Measurements from ENCODE around the gene PCSK4.
"Not testable (repeated sequence)": the region's sequence is repeated elsewhere in the genome, so short reads cannot be mapped to it uniquely, and the experiment has no call there.

The PCSK4 gene

DNA sequence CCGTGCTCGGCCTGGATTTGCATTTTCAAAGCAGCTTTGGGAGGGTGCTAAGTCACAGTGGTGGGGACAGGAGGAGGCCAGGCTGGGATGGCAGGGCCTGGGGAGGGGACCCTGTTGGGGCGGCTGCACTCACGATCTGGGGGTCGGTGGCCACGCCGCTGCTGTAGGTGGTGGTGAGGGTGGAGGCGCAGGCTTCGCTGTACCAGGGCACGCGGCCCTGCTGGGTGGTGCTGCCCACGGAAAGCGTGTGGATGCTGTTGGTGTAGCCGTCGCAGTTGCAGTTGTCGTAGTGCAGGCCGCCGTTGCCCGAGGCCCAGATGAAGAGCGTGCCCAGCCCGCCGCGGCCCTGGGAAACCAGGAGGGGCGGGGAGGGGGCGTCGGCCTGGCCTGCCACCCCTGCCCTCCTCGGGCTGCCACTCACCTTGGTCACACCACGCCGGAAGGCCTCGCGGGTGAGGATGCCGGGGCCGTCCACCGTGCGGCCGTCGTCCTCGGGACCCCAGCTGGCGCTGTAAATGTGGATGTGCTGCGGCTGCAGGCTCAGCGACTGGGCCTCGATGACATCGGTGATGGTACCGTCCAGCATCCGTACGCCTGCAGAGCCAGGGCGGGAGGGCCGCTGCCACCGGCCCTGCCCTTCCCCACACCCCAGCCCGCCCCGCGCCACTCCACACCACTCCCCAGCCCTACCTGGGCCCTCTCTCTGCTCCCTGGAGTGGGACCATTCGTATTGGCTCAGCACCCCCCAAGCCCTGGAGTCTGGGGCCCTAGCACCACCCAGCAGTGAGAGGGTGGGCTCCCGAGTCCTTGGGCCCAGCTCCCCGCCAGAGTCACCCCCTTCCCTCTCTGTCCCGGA is 3.2 kb downstream of the PCSK4 start:
- no peak for DNase-seq

DNA sequence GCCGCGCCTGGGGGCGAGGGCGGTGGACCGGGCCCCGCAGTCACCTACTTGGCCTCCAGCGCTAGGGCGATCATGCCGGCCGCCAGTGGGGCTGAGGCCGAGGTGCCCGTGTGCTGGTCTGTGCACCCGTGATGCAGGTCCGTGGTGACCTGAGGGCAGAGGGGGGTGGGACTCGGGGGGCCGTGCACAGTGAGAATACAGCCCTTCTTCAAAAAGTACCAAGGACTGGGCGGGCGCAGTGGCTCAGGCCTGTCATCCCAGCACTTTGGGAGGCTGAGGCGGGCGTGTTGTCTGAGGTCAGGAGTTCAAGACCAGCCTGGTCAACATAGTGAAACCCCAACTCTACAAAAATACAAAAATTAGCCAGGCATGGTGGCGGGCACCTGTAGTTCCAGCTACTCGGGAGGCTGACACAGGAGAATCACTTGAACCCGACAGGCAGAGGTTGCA is 6.1 kb downstream of the PCSK4 start:
- no peak for DNase-seq

DNA sequence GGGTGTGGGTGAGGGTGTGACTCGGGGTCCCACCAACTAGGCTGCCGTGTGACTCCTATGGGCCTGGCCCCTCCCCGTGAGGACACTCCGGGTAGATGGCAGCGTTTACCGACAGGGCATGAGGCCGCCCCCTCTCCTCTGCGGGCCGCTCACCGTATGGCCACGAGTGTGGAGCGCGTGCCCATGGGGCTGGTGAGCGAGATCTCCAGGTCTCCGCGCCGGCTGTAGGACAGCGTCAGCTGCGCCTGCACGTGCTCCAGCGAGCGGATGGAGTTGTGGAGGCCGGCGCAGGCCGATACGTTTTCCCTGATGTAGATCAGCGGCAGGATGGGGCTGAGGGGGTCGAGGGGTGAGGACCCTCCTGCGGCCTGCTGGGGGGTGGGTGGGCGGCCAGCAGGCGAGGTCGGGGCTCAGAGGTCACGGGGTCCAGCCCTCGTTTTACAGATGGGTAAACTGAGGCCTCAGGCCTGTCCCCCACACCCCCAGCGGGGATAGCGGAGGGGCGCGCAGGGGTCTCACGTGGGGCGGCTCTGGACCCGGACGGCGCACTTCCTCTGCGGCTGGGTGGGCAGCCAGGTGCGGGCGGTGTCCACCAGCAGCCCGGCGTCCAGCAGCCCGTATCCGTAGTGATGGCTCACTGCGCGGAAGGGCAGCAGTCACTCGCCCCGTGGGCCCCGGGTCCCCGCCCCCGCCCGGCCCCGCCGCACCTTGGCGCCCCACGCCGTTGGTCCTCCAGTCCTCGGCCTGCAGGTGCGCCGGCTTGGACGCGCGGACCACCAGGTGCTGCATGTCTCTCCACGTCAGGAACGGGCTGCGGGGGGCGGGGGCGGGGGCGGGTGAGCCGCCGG is 6.8 kb downstream of the PCSK4 start:
- no peak for DNase-seq

DNA sequence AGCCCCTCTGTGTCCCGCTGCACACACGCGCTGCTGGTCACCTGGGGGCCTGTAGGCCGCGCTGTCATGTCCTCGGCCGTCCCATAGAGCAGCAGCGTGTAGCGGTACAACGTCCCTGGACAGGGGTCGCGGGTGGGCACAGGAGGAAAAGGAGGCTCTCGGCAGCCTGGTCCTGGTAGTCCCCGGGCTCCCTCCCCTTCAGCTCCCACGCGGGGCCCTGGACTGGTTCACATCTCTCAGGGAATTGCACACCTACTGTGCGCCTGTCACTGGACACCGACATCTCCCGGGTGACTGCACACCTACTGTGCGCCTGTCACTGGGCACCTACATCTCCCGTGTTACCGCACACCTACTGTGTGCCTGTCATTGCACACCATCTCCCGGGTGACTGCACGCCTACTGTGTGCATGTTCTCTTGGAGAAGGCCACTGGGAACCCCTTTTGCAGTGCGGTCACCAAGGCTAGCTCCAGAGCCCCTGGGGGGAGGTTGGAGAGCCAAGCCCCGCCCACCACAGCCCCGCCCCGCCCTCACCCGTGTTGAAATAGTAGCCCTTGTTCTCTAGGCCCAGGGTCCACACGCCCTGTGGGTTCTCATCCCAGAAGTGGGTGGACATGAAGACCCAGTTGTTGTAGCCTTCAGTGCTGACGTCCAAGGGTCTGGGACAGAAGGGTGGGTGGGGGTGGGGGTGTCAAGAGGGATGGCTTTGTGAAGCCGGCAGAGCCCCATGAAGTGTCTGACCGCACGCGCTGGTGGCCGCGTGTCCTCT is 7.6 kb downstream of the PCSK4 start:
- no peak for DNase-seq

DNA sequence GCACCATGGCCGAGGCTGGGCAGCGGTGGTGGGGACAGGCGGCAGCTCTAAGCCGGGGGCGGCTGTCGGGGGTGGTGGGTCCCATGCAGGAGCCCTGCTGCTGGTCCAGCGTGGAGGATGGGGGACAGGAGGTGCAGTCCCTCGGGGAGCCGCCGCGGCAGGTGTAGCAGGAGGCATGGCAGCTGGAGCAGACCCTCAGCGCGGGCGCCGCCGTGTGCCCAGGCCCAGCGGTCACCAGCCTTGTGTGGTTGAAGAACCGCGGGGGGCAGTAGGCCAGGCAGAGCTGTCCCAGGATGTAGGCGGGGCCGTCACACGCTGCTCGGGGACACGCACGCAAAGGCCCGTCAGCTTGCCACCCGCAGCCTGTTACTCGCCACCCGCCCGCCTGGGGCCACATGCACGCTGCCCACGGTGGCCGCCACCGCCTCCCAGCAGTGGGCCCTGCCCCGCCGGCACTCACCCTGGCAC is 8.2 kb downstream of the PCSK4 start:
- DNase-seq, result no peak

DNA sequence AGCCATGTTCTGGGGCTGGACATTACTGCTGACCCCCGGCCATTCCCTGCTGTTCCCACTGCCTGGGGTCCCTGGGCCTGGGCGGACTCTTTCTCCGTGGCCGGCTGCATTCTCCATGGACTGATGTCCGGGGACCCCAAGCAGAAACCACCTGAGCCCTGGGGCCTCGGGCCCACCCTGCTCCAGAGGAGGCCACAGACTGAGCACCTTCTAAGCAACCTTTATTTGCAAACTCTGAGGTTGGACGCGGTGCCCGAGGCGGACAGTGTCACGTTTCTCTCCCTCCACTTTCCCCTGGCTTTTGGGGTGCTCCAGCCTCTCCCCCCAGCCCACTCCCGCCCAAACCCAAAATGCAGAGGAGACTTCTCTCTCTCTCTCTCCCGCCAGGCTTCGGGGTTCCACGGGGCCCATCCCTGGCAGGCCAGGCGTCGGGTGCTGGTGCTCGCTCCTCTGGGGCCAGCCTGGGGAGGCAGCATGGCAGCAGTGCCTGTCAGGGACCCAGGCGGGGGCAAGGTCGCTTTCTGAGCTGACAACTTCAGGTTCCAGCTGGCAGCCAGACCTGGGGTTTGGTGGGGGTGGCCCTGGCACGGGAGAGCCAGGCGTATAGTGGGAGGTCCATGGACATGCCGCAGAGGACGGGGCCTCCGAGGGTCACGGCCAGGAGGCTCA is 8.8 kb downstream of the PCSK4 start:
- no peak for DNase-seq

DNA sequence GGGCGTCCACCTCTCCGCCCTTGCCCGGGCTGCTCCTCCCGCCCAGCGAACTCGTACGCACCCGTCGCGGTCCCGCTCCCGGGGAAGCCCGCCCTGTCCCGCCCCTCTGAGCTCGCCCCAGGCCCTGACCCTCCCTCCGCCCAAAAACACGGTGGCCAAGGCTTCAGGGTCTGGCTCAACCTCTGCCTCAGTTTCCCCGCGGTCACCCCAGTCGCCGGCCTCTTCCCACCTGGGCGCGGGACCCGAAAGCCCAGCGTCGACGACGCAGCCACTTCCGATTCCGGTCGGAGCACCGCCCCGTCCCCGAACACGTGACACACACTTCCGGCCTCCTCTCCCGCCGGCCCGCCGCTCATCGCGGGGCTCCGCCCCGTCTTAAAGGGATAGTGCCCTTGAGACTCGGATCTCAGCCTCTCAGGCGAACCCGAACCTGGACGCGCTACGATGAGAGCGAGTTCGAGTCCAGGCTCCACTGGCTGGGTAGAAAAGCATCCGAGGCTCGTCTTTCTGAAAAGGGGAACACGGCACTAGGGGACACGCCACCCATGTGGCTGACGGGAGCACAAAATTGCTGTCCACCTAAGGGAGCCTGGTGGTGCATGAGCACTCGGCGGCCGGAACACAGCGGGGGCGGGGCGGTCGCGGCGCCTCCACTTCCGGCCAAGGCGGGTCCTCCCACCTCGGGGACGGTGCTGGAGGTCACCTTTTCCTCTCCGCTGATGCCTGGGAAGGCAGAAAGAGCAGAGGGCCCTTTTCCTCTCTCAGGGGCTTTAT is 11.0 kb downstream of the PCSK4 start, which contains the start of gene C19orf25:
Gene C19orf25 (minus strand): TSS at position 282 of the 774 bp plus-strand sequence. CDS start 312 bp downstream, outside the sequence.
- peak; percentile 80 for DNase-seq

DNA sequence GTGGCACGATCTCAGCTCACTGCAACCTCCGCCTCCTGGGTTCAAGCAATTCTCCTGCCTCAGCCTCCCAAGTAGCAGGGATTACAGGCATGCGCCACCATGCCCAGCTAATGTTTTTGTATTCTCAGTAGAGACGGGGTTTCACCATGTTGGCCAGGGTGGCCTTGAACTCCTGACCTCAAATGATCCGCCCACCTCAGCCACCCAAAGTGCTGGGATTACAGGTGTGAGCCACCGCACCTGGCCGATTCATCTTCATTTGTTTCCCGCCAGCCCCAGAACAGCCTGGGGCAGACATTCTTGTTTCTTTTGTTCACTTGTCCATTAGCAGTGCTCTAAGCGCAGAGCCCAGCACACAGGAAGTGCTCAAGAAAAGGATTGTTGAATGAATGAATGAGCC is 13.1 kb downstream of the PCSK4 start:
- DNase-seq, result not testable (repeated sequence)

DNA sequence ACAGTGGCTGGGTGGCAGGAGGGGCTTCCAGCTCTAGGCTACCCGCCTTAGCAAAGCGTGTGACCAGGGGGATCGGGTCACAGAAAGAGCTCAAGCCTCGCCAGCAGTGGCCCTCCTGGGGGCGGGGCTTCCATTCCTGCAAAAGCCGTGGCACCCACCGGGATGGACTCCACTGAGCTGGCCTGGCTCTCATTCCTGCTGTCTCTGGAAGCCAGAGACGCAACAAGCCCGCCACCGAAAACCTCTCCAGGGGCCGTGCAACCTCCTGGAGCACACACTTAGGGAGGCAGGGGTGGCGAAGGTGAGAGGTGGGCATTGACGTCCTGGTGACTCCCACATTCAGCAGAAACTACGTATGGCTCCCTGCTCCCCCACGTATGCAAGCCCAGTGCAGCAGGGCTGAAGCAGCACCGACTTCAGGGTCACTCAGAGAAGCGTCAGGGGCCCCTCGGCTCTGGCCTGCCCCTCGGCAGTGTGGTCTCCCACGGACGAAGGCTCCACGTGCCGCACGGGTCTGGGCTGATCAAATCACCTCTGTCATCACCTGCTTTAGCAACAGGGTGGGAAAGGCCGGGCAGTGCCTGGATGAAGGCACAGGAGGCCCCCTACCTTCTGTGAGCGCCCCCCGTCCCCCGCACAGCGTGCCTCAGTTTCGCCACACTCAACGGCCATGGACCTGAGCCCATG is 14.3 kb downstream of the PCSK4 start:
- DNase-seq, result no peak

DNA sequence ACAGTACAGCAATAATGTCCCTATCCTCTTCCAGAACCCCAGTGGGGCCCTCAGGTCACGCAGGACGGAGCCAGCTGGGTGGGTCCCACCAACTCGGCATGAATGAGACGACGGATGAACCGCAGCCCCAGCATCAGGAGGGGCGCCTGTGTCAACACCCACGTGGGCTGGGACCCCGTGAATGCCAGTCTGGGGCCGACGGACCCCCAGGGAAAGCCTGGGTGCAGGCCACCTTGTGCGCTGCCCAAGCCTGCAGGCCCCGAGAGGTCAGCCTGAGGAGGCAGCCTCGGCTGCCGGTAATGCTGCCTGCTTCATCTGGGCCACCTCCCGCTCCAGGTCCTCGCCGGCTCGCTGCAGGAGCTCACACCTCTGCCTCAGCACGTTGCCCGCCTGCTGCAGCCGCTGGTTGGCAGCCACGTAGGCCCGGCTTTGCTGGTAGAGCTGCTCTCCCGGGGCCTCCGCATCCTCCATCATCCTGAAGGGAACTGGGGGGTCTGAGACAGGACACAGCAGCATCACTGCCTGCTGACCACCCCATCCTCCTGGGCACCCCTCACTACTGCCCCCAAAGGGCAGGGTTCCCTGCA is 15.3 kb downstream of the PCSK4 start:
- no peak for DNase-seq

DNA sequence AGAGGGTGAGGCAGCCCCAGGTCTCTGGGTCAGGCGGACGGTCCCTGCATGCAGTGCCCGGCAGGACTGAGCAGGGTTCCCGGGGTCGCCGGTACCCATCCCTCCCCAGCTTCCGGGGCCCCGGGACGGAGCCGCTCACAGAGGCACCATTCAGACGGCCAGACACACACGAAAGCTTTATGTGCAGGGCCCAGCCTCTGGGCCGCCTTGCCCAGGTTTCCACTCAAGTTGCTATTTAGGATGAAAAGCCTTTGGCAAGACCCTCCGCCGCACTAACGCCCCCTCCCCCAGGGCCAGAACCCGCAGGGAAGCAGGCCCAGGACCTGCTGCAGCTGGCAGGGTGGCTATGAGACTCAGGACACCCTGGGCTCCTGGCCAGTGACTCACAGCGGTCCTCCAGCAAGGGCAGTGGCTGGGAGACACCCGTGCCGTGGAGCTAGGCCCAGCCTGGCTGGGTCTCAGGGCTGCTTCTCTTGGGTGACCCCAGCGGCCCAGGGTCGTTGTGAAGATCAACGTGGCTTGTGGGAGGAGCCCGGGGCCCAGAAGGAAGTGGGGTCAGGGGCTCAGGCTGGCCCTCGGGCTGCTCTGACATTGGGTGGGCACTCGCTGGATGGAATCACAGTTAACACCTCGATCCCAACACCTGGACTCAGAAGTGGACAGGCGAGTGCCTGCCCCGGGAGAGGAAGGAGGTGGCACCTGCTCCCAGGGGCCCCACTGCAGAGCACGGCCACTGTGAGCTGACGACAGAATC is 16.0 kb downstream of the PCSK4 start:
- DNase-seq, result no peak

DNA sequence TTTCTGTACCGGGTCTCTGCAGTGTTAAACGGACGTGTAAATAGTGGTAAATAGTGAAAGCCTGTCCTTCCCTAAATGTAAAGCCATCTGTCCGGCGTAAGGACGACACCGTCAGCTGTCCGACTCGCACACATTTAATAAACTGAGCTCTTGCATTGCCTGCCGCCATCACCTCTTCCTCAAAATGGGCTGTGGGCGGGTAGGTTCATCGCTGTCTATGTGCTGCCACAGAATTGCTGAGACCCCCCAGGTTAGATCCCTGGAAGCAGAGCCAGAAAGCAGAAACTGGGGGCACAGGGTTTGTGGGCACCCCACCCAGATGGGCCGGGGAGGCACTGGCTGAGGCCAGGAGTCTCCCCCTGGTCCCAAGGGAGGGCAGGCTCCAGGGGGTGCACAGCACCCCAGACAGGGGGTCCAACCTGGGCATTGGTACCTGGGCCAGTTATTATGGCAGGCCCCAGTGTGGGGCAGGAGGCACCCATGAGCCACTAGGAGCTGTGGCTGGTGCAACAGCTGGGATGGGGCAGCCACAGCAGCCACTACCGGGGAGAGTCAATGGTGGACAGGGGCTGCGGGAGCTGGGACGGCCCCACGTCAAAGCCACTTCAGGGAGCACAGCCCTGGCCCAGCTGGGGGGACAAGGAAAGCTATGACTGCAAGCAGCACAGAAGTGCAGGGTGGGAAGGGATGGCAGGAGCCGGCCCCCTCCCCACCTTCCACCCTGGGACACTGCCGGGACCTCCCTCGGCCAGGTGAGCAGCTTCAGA is 16.9 kb downstream of the PCSK4 start:
- DNase-seq, result no peak

DNA sequence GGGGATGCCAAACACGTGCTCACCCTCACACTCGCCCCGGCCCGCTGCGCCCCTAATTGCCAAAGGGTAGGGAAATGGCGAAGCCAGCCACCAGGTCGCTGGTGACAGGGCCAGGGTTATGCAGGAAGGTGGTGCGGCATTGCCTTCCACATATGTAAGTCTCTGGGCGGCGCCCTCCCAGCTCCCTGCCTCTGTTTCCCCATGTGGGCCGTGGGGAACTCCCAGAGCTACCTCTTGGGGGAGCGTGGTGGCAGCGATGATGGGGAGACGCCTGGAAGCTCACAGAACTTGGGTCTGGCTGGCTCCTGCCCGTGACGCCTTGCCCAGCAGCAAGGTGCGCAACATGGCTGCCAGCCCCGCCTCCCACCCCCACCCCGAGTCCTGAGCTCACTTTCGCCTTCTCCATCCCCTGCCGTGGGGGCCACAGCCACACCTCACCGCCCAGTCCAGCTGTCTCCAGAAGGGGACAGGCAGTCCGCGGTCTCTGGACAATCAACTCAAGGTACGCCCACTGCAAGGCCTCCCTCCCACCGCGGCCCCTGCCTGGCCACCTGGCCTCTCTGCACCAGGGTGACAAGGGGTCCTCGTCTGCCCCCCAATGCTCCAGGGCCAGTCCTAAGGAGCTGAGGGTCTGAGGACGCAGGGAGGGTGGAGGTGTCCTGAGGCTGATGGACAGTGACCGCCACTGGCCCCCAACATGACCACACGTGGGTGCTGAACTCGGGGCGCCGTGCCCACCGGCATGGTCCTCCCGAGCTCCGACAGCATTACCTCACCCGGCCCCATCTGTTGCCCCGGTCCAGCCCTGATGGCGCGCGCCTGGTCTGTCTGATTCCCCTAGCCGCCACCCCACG is 17.7 kb downstream of the PCSK4 start:
- no peak for DNase-seq

DNA sequence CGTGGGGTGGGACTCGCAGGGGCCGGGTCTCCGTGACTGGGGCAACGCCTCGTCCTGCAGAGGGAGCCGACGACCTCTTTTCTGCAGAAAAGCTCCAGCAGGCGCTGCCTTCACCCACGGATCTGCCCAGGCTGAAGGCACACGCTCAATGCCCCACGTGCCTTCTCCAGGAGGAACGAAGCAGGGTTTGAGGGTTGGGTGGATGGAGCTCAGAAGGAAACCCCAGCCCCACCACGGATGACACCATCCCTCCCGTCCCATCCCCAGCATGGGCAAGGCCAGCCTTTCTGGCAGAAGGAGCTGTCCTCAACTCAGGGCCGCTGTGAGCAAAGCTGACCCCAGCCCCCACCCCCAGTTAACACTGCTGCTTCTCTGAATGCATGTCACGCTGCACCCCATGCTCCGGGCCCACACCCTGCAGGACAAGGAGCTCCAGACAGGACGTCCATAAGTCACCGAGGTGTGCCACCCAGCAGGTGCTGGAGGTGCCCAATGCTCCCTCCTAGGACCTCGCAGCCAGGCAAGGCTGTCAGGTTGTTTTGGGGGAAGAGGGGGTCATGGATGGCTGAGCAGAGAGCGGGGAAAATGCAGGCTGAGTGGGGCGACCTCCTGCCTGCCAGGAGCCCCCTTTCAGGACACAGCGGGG is 18.5 kb downstream of the PCSK4 start:
- DNase-seq, result no peak

DNA sequence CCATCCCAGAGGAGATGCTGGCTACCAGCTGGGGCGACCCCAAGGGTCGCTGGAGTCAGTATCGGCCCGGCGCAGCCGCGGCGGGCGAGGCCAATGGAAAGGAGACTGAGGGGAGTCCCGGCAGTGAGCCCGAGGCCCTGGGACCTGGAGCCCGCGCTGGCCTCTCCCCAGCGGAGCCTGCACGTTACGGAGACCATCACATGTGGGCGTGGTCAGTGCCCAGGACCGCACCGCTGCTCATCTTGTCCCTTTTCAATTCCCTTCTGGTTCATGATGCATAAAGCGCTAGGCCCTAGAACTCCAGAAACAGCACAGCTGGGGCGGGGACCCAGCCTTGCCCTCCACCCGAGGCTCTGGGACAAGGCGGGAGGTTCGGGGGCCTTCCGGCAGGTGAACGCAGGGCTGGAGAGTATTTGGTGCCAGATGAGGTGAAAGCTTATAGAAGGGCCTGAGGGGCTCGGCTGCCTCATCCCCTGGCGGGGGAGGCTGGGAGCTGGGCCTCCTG is 19.1 kb downstream of the PCSK4 start:
- DNase-seq, result no peak

DNA sequence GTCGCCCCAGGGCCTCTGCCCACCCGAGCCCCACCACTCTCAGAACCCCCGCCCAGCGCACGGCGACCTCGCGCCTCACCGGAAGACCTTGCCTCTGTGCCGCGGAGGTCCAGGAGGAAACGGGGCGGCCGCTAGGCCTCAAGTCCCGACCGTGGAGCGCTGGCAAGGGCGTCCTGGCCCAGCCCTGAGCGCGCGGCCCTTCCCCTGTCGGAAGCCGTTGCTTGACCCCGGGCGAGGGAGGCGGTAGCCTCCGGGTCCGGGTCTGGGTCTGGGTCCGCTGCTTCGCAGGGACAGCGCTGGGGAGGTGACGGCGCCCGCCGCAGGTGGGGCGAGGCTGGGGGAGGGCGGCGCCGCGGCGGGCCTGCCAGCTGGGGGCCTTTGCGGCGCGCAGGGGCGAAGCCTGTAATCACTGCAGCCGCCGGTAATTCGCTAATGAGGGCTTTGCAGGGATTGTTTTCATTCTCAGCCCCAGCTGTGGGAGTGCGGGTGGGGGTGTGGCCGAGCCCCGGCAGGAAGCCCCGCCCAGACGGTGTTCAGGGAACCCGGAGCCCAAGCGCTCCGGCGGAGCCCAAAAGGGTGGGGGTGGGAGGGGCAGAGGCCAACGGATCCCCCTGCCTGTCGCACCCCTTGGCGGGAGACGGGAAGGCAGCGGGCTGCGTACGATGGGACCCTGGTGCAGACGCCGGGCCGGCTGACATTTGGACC is 19.7 kb downstream of the PCSK4 start:
- peak; percentile 35 for DNase-seq

DNA sequence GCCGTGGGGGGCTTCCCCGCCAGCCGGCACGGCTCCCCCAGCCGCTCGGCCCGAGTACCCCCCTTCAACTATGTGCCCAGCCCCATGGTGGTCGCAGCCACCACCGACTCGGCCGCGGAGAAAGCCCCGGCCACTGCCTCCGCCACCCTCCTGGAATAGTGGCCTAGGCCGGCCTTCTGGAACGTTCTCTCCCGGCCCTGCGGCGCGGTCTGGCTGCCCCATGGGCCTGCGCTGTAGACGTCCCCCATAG is 20.2 kb downstream of the PCSK4 start:
- DNase-seq, result no peak
